Measurements from ENCODE around the gene OR4S2. TPM values are rescaled to one million over a fixed set of nuclear protein-coding genes. Genes with fewer than 3 reads are reported as not detected.

The OR4S2 gene, protein sequence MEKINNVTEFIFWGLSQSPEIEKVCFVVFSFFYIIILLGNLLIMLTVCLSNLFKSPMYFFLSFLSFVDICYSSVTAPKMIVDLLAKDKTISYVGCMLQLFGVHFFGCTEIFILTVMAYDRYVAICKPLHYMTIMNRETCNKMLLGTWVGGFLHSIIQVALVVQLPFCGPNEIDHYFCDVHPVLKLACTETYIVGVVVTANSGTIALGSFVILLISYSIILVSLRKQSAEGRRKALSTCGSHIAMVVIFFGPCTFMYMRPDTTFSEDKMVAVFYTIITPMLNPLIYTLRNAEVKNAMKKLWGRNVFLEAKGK
- not detected for polyA plus RNA-seq (2012; ENCODE audit: insufficient read length, low read depth)

DNA sequence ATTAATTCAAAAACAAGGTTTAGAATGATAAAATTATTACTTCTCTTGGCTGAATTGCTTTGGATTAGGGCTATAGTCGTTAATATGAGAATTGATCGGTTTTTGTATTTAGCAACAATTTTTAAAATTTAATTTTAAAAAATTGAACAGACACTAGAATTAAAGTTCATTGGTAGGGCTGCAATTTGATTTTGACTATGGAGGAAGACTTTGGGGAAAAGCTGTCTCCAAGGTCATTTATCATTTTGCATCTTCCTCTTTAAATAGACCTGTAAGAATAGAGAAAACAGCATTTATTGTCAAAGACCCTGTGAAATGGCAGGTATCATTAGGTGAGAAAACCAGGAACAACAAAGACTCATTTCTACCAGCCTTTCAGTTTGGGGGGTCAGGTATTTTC is at the start of gene OR4S2:
TSS of gene OR4S2 (plus strand) at position 301 of the 400 bp plus-strand sequence. CDS start 2,577 bp downstream, outside the sequence.
- TF ChIP-seq TAF1 (IDR thresholded peaks at IDR 0.05; ENCODE audit: borderline replicate concordance, insufficient read depth, low read length) (no peak), REST (IDR thresholded peaks at IDR 0.05; ENCODE audit: insufficient read depth in 1 of 2, low read depth in 2 of 2, low read length in 2 of 2) (no peak), FOXP2 (optimal IDR thresholded peaks at IDR 0.05; ENCODE audit: borderline replicate concordance, extremely low read depth, extremely low read length, insufficient read depth) (no peak), SIN3A (IDR thresholded peaks at IDR 0.05; ENCODE audit: borderline replicate concordance, insufficient read depth, low read length) (no peak), POLR2AphosphoS5 (IDR thresholded peaks at IDR 0.05; ENCODE audit: low read depth, low read length) (no peak)

- TF ChIP-seq TAF1 (IDR thresholded peaks at IDR 0.05; ENCODE audit: borderline replicate concordance, insufficient read depth, low read length) = no peak
- TF ChIP-seq POLR2AphosphoS5 (IDR thresholded peaks at IDR 0.05; ENCODE audit: low read depth, low read length) = no peak
- no peak for TF ChIP-seq SIN3A (IDR thresholded peaks at IDR 0.05; ENCODE audit: borderline replicate concordance, insufficient read depth, low read length)
- no peak for TF ChIP-seq FOXP2 (optimal IDR thresholded peaks at IDR 0.05; ENCODE audit: borderline replicate concordance, extremely low read depth, extremely low read length, insufficient read depth)
- no peak for TF ChIP-seq REST (IDR thresholded peaks at IDR 0.05; ENCODE audit: insufficient read depth in 1 of 2, low read depth in 2 of 2, low read length in 2 of 2)
Observed at GRCh38 chr11:55607545-55607944, 40.6 kb upstream of the OR4S2 start, which contains the start of gene OR4C11. TSS of gene OR4C11 (minus strand) at chr11:55607645. CDS start at chr11:55604373, 3,272 bp downstream.

- TF ChIP-seq FOXP2 (optimal IDR thresholded peaks at IDR 0.05; ENCODE audit: borderline replicate concordance, extremely low read depth, extremely low read length, insufficient read depth) (no peak), POLR2AphosphoS5 (IDR thresholded peaks at IDR 0.05; ENCODE audit: low read depth, low read length) (no peak), REST (IDR thresholded peaks at IDR 0.05; ENCODE audit: insufficient read depth in 1 of 2, low read depth in 2 of 2, low read length in 2 of 2) (no peak)
Observed at GRCh38 chr11:55624531-55624930, 23.6 kb upstream of the OR4S2 start.

GRCh38 chr11:55634813-55635212 is 13.3 kb upstream of the OR4S2 start, which contains the start of gene OR4P4:
TSS of gene OR4P4 (plus strand) at chr11:55635113.
- no peak for TF ChIP-seq REST (IDR thresholded peaks at IDR 0.05; ENCODE audit: insufficient read depth in 1 of 2, low read depth in 2 of 2, low read length in 2 of 2)
- TF ChIP-seq SIN3A (IDR thresholded peaks at IDR 0.05; ENCODE audit: borderline replicate concordance, insufficient read depth, low read length) = no peak
- no peak for TF ChIP-seq FOXP2 (optimal IDR thresholded peaks at IDR 0.05; ENCODE audit: borderline replicate concordance, extremely low read depth, extremely low read length, insufficient read depth)
- TF ChIP-seq TAF1 (IDR thresholded peaks at IDR 0.05; ENCODE audit: borderline replicate concordance, insufficient read depth, low read length) = no peak

Data from PFSK-1 (cell line).